HG03064 (cell line): ENCODE measurements around the gene ERC2.
"Not testable (repeated sequence)": the region's sequence is repeated elsewhere in the genome, so short reads cannot be mapped to it uniquely, and the experiment has no call there.

Source experiments
- ATAC-seq: cut with Tn5 transposase; IDR thresholded peaks from one replicate; pipeline ENCODE4 v1.9.1; 2021; ENCODE audit warnings: low read depth; ENCODE audit not compliant: unreplicated experiment

The ERC2 gene

DNA sequence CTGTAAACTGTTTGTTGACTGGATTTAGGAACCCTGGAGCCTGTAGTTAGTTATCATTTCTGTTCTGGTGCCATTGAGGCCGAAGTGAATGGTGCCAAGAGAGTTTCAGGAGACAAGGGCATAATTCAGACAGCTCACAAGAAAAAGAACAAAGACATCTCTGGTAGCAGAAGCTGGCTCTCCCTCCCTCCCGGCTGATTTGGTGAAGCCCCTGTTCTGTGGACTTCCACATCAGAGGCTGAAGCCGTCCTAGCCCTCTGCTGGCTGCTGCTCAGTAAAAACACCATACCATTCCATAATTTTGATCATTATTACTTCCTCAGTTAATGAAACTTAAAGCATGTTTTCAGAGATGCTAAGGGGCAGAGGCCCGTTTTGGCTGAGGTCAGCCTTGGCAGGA lies 599.9 kb downstream of the ERC2 start:
- ATAC-seq, result no peak

DNA sequence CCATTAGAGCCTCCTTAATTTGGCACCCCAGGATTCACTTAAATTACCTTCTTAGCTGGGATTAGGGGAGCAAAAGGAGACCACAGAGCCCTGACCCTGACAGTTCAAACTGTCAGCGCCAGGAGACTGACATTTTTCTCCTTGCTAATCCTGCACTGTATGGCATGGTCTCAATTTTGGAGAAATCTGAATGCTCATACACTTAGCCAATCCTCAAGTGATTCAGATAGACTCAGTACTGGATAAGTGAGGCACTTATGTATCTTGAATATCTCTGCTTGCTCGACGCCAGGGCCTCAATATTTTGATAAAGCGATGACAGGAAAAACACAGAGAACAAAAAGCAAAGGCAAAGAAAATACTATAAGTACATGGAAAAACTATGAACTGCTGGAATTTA lies 605.2 kb downstream of the ERC2 start:
- ATAC-seq, result no peak

DNA sequence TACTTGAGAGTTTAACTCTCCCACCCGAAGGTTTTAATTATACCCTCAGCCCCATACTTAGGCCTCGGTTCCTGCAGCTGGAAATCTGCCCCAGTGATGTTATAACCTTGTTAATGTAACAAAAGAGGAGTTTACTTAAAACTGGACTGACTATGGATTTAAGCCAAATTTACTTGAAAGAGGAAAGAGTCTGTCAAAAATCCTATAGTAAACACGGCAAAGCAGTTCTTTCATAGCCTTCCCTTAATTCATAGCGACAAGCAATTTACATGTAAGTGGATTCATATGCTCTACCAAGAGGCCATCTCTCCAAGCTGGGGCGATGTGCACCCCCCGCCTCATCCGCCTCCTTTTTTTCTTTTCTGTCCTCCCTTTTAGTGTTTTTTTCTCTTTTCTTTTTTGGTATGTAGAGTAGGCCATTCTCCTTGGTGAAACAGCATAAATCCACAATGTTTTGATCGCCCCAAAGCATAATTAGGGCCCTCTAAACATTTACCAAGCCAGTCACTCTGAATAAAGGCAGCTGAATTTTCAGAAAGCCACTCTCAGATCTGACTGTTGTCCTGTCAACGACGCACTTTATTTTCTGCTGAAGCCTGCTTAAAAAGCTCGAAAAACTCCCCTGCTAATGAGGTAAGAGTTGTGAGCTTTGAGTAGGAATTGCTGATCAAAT lies 608.1 kb downstream of the ERC2 start:
- ATAC-seq, result no peak

DNA sequence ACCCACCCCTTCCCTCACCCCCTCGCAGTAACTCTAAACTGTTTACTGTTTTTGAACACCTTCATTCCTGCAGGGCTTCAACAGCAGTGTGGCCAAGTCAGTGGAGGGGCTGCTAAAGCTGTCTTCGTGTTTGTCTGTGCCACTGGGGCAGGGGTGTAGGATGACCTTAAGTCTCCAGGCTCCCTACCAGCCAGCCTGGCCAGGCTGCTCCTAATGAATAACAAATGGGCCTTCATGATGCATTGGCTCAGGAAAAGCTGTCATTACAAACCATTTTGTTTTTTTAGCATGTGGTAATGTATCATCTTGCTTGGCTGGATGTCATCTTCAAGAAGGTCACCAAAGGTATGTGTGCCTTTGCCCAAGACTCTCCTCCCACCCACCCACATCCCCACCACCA lies 609.0 kb downstream of the ERC2 start:
- ATAC-seq, result no peak

DNA sequence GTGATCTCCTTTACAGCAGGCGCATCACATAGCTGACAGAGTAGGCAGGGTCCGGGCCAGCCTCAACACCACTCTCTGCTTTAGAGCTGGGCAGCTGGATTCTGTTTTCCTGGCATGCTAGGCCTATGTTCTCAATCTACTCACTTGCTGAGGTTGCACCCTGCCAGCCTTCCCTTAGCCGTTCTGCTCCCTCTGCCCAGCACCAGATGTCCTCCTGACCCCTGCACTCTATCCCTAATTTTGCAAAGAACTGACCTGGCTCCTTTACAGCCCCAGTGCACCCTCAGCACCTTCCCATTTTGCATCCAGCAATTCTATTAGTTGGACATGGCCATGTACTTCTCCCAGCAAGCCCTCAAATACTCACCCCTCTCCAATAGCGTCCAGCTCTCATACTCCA lies 609.5 kb downstream of the ERC2 start:
- ATAC-seq, result no peak

DNA sequence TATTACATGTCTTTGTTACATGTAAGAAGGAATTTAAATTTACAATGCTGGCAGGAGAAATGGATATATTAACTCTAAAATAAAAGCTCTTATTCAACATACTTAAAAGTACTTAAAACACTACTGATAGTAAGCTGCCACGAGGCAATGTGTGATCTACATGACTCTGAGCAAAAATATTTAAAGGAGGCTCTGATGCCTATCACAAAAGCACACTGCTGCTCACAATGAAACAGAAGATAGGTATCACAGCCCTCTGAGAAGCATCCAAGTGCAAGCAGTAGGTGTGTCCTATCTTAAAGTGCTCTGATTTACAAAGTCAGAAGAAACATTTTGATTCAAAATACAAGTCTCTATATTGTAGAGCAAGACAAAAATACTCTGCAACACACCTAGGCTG lies 610.0 kb downstream of the ERC2 start:
- ATAC-seq, result no peak

DNA sequence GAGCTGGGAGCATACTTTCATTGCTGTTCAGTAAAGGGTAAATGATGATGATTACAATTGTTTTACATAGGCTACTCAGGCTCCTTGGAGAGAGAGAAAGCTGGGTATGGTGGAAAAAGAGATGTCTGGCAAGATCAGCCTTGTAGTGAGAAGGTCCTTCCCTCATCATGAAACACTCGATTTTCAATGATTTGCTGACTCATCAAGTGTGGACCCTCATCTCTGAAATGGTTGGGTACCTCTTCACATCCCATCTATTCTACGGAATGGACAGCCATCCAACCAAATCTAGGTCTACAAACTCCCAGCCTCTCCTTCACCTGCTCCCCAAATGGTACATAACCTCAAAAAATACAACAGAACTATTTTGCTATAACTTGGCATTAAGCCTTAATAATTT lies 610.6 kb downstream of the ERC2 start:
- ATAC-seq, result no peak

DNA sequence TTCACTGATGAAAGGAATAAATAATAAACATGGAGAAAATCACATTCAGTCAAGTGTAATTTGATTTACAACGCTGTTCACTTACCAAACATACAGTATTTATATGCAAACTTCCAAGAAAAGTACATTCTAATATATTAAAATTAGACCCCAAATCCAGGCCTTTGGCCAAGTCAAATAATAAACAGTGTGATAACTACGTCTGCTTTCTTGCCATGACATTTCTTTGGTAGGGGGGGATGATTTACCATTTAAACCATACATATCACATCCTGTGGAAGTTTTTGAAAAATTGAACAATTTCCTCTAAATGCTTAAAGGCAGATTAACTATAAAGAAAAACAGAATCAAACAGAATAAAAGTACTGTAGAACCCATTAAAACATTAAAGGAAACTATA lies 613.0 kb downstream of the ERC2 start:
- ATAC-seq, result no peak

DNA sequence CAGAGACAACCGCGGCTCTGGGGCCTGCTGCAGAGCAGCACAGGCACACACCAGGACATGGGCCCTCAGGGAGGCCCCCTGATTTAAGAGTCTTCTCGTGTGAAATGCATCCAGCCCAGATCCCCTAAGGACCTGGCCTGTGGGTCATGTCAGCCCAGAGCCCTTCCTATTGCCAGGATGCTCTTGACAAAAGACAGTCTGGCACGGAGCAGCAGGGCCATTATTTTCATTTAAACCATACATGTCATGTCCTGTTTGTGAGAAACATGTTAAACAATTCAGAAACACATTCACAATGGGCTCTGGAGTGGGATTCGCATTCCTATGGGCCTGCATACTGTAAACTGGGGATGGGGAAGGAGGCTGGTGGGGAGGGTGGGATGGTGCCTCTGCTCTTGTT lies 613.8 kb downstream of the ERC2 start:
- ATAC-seq, result no peak

DNA sequence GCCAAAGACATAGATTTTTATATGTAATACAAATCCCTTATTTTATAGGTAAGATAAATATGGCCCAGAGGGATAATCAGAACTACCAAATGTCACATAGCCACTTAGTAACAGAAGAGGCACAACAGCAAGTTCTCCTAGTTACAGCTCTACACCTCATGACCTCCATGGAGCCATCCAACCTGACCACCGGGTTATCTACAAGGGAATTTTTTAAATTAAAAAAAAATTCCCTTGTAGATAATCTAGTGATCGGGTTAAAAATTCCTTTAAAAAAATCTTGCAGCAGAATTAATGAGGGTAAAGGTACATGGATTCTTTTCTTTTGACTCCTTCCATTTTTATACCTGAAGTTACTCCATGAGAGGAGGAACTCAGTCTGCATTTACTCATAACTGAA lies 615.9 kb downstream of the ERC2 start:
- no peak for ATAC-seq

DNA sequence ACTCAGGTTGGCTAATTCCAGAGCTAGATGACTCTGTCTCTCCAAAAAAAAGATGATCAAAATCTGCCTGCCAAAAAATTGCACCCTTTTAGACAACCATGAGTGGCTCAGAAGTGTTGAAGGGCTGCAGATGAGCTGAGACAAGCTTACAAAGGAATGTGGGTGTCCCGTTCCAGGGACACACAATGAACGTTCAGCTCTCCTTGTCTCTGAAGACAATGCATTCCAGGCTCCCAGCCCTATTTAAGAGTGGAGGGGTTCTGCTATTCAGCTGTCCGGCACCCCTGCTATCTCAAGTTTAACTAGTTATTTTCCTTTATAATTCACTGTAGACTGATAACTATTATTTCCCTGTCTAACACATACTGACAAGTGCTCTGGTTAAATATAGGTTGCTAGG lies 626.1 kb downstream of the ERC2 start:
- ATAC-seq, result no peak

DNA sequence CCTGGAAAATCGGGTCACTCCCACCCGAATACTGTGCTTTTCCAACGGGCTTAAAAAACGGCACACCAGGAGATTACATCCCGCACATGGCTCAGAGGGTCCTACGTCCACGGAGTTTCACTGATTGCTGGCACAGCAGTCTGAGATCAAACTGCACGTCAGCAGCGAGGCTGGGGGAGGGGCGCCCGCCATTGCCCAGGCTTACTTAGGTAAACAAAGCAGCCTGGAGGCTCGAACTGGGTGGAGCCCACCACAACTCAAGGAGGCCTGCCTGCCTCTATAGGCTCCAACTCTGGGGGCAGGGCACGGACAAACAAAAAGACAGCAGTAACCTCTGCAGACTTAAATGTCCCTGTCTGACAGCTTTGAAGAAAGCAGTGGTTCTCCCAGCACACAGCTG lies 636.4 kb downstream of the ERC2 start:
- ATAC-seq, result not testable (repeated sequence)

DNA sequence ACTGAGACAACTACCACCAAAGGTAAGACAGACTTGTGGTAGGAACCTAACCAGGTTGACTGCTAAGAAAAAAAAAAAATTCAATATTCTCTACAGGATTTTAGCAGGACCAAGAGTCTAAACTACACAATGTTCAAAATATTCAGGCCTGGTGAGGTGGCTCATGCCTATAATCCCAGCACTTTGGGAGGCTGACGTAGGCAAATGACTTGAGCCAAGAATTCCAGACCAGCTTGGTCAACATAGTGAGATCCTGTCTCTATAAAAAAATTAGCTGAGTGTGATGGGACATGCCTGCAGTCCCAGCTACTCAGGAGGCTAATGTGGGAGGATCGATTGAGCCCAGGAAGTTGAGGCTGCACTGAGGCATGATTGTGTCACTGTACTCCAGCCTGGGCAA lies 639.6 kb downstream of the ERC2 start:
- no peak for ATAC-seq

DNA sequence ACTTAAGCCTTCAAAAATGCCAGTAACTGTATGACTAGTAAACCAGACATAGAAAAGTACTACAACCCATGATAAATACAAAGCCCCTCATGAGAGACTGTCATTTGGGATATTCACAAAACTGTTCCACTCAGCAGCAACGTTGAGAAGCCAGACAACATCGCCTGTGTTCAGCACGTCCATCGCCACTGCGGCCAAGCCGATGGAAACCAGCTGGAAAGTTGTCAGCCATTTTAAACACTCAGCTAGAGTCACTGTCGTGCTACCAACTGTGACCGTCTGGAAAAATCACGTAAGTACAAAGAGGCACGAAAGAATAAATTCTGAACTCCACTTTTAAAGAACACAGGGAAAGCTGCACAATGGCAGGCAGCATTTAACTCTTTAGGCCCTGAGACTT lies 640.5 kb downstream of the ERC2 start:
- no peak for ATAC-seq

DNA sequence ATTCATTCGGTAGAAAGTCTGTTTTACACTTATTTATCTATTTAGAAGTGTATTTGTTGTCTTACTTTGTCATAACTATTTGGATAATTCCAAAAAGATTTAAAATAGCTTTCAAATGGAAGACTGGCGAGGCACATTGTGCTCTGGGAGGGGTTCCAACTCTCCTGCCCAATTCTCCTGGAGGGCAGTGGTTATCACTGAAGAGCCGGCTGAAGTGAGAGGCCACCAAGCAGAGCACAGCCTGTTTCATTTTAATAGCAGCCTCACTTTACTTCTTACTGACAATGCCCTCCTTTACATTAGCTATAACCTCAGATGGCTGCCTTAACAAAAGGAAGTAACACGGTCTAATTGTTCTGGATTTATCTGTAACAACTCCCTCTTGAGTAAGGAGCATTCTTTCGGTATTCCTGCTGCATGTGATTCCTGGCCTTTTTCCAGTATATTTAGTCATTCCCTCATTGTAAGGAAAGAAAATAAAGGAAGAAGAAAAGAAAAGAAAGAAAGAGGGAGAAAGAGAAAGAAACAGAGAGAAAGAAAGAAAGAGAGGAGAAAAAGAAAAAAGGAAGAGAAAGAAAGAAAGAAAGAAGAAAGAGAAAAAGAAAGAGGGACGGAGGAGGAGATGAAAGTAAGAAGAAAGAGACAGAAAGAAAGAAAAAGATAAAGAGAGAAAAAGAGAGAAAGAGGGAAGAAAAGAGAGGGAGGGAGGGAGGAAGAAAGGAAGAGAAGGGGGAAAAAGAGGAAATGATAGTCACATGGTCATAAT lies 641.4 kb downstream of the ERC2 start:
- no peak for ATAC-seq

DNA sequence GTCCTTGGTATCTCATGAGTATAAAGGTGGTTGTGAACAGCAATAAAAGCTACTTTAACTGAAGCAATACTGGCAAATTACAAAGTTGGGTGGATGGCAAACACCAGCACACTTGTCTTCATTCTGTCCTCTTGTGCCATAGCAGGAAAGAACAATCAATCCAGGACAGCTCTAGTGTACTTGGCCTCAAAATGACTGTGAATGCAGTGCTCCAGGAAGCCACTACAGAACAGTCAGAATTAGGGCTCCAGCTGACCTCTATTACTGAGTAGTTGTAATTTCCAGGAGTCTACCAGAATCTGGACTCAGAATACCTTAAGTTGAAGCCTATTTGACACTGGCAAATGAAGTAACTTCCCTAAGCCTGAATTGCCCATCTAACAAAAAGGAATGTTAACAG lies 642.2 kb downstream of the ERC2 start:
- no peak for ATAC-seq

DNA sequence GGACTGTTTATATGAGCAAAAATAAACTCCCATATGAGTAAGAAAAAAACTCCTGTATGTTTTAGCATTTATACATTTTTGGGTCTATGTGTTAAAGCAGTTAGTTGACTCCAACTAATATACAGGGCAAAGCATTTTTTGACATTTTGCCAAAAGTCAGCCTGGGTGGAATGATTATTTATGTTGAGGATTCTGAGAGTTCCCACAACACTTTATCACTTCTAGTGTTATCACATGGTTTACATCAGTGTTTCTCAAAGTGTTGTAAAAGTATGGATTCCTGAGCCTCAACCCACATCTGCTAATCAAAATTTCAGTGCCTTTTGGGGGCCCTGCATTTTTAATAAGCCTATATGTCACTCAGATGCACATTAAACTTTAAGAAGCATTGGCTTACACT lies 643.9 kb downstream of the ERC2 start:
- ATAC-seq, result no peak

DNA sequence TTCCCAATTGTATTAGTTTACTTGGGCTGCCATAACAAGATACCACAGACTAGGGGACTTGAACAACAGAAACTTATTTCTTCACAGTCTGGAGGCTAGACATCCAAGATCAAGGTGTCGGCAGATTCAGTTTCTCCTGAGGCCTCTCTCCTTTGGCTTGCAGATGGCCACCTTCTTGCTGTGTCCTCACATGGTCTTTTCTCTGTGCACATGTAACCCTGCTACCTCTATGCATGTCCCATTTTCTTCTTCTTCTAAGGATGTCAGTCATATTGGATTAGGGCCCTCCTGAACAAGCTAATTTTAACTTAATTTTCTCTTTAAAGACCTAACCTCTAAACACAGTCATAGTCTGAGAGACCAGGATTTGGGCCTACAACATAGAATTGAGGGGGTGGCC lies 644.4 kb downstream of the ERC2 start:
- no peak for ATAC-seq

DNA sequence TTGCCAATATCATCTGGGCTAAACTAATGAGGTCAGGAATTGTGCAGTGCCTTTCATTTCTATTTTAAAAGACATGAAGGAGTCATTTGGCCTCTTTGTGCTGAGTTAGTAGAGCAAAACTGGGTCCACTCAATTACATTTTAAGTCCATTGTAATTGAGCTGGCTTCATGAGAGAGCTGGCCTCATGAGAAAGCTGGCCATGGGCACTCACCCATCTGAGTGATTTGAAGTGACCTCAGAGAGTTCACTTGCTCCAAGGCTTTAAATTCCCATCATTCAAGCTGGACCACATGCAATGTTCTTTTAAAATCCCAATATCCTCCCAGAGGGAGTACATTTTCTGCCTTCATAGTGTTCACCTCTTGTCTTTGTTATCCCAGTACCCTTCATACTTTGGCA lies 645.3 kb downstream of the ERC2 start:
- ATAC-seq, result no peak

DNA sequence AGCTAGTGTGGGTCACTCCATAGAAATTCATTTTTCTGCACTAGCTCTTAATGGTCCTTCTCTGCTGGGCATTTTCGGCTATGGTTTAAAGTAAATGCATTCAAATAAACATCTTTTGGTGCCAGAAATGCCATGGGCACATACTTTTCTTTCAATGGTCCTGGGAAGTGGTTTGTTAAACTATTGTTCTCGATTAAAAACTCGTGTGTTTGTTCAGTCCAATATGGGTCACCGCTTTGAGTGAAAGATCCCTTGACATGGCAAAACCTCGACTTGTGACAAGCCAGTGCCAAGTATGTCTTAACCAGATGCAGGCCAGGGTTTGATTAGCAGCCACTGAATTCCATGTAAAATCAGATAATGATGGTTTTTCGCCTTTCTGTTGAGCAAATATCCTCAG lies 649.3 kb downstream of the ERC2 start:
- ATAC-seq, result no peak

DNA sequence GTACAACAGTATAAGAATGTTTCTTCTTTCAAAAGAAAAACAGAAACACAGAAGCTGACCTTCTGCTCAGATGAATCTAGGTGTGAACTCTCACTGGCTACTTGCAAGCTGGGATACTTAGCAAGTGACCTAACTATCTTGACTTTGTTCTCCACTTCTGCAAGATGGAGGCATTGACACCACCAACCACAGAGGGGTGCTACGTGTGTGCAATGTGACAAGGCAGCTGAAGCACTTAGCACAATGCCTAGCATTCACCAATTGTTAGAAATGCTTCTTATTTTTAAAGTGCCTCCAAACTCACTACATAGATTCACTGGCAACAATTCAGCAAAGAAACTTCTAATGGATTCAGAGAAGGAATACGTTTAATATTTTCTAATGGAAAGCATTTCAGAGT lies 649.8 kb downstream of the ERC2 start:
- no peak for ATAC-seq

DNA sequence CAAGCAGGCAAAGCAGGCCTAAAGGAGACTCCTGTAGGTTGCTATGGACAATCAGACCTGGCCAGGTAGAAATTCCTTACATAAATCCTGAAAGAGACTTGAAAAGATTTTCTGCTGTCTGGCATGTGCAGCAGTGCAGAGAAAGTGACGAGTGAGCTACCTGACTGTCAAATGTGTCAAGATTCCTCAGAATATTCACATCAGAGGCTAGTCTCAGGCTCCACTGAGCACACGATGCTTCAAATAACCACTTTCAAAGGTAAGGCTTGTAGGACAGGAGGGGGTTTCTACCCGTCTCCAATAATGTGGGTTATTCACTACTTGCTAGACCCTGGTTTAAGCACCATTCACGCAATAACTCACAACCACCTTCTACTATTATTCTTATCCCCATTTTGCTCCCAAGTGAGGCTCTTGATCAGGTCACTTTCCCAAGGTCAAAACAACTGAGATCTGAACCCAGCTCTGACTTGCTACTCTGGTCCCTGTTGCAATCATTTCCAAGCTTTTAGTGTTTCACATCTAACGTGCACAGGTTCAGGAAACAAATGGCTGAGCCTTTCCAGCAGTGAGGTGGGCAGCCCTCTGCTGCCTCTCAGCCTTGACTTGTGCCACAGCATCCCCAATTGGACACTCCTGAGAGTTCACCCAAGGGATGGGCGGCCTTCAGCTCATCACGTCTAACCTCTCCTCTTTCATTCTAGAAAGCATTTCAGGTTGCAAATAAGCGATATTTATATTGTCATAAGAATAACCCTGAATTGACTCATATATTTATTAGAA lies 651.3 kb downstream of the ERC2 start:
- ATAC-seq, result no peak
